ENCODE data around the gene TMEM250.

Gene TMEM250

DNA sequence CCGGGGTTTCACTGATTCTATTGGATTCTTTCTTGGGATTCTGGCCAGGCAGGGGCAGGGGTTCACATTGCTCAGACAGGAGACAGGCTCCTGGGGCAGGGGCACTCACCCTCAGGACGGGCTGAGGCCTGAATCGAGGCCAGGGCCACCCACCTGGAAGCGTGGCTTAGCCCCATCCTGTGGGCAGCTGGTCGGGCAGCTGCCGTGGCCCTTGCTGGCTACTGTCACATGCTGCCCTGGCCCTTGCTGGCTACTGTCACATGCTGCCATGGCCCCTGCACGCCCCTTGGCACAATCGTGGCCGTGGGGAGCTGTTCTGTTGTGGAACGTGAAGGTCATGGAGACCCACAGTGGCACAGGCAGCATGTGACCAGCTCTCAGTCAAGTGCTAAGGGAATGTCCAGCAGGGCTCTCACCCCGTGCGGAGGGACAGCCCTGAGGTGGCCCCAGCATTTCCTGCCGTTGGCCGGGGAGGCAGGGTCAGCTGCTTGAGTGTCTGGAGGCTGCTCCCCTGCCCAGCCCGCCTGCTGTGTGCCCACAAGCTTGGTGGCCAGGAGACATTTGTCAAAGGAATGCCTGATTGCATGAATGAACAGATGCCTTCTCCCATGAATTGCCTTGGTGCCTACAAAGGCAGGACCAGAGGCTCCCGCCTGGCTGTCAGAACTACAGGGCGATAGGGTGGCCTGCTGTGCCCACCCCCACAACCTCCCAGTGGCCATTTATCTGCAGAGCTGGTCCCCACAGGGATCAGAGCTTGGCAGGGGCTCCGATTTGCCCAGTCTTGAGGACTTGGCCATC is 16.9 kb upstream of the TMEM250 start:
- peak; percentile 94 for TF ChIP-seq EP300 (IDR thresholded peaks at IDR 0.05; ENCODE audit: borderline replicate concordance)
- peak; percentile 67 for TF ChIP-seq EGR1 (IDR thresholded peaks at IDR 0.05)
- TF ChIP-seq CREB1 (IDR thresholded peaks at IDR 0.05; ENCODE audit: low read depth): no peak
- TF ChIP-seq YY1 (IDR thresholded peaks at IDR 0.05; ENCODE audit: low read depth): peak; percentile 46; the same call in 1 of the 2 replicates
- peak; percentile 71 for TF ChIP-seq TEAD4 (IDR thresholded peaks at IDR 0.05)
- TF ChIP-seq, protein P1, sequence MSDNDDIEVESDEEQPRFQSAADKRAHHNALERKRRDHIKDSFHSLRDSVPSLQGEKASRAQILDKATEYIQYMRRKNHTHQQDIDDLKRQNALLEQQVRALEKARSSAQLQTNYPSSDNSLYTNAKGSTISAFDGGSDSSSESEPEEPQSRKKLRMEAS (IDR thresholded peaks at IDR 0.05): peak; percentile 83
- TF ChIP-seq, protein P2, sequence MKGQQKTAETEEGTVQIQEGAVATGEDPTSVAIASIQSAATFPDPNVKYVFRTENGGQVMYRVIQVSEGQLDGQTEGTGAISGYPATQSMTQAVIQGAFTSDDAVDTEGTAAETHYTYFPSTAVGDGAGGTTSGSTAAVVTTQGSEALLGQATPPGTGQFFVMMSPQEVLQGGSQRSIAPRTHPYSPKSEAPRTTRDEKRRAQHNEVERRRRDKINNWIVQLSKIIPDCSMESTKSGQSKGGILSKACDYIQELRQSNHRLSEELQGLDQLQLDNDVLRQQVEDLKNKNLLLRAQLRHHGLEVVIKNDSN (IDR thresholded peaks at IDR 0.05): peak; percentile 86
- TF ChIP-seq ZBTB7A (IDR thresholded peaks at IDR 0.05; ENCODE audit: low read depth): 0 out of 2 replicates have a peak, but pooled peaks have one; percentile 8
- peak; percentile 72 for TF ChIP-seq FOXM1 (IDR thresholded peaks at IDR 0.05; ENCODE audit: borderline replicate concordance, low read depth)
- TF ChIP-seq RAD21 (IDR thresholded peaks at IDR 0.05; ENCODE audit: low read depth): peak; percentile 33; the same call in 1 of the 2 replicates
- TF ChIP-seq NFIC (IDR thresholded peaks at IDR 0.05): peak; percentile 88
- no peak for TF ChIP-seq CEBPB (IDR thresholded peaks at IDR 0.05)
- no peak for TF ChIP-seq REST (IDR thresholded peaks at IDR 0.05; ENCODE audit: low read depth)
- peak; percentile 98 for TF ChIP-seq TCF12 (IDR thresholded peaks at IDR 0.05; ENCODE audit: low read depth)
- no peak for TF ChIP-seq TAF1 (IDR thresholded peaks at IDR 0.05; ENCODE audit: low read depth)

GRCh38 chr9:136133959-136134484 is 15.3 kb upstream of the TMEM250 start:
- no peak for TF ChIP-seq FOXM1 (IDR thresholded peaks at IDR 0.05; ENCODE audit: borderline replicate concordance, low read depth)
- TF ChIP-seq EGR1 (IDR thresholded peaks at IDR 0.05): no peak
- no peak for TF ChIP-seq CREB1 (IDR thresholded peaks at IDR 0.05; ENCODE audit: low read depth)
- no peak for TF ChIP-seq TEAD4 (IDR thresholded peaks at IDR 0.05)
- TF ChIP-seq, protein P1 (IDR thresholded peaks at IDR 0.05): no peak
- no peak for TF ChIP-seq TCF12 (IDR thresholded peaks at IDR 0.05; ENCODE audit: low read depth)
- TF ChIP-seq YY1 (IDR thresholded peaks at IDR 0.05; ENCODE audit: low read depth): no peak
- TF ChIP-seq TAF1 (IDR thresholded peaks at IDR 0.05; ENCODE audit: low read depth): no peak
- no peak for TF ChIP-seq NFIC (IDR thresholded peaks at IDR 0.05)
- TF ChIP-seq EP300 (IDR thresholded peaks at IDR 0.05; ENCODE audit: borderline replicate concordance): no peak
- TF ChIP-seq REST (IDR thresholded peaks at IDR 0.05; ENCODE audit: low read depth): no peak
- no peak for TF ChIP-seq ZBTB7A (IDR thresholded peaks at IDR 0.05; ENCODE audit: low read depth)
- no peak for TF ChIP-seq RAD21 (IDR thresholded peaks at IDR 0.05; ENCODE audit: low read depth)
- TF ChIP-seq CEBPB (IDR thresholded peaks at IDR 0.05): no peak
- TF ChIP-seq, protein P2 (IDR thresholded peaks at IDR 0.05): no peak

DNA sequence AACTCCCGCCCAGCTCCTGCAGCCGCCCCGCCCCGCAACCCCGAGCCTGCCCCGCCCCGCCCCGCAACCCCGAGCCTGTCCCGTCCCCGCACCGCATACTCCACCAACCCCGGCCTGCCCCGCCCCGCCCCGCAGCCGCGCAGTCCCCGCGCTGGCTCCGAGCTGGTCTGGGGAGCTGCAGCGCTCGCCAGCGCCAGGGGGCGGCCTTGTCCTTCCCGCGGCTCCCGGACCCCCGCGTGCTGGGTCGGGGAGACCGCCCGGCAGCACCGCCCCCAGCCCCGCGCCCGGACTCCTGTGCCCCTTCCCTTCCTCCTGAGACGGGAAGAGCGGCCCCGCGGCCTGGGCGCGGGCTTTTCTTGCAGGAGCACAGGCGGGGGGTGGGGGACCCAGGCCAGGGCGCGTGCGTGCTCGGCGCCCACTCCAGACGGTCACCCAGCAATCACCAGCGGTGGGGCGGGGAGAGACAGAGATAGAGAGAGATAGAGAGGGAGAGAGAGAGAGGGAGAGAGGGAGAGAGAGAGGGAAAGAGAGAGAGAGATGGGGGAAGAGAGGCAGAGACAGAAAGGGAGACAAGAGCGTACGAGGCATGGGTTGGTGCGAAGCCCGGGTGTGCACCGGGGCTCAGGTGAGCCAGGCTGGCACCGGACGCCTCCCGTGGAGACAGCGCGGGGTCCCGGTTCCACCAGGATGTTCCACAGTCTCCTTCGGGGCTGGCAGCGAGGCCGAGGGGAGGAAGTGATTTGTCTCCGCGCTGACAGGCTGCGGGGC is 14.7 kb upstream of the TMEM250 start:
- TF ChIP-seq RAD21 (IDR thresholded peaks at IDR 0.05; ENCODE audit: low read depth) (peak; percentile 54; the same call in 1 of the 2 replicates), ZBTB7A (IDR thresholded peaks at IDR 0.05; ENCODE audit: low read depth) (peak; percentile 48; the same call in 1 of the 2 replicates), CEBPB (IDR thresholded peaks at IDR 0.05) (no peak)

- TF ChIP-seq TCF12 (IDR thresholded peaks at IDR 0.05; ENCODE audit: low read depth): no peak
- no peak for TF ChIP-seq YY1 (IDR thresholded peaks at IDR 0.05; ENCODE audit: low read depth)
These were observed 13.9 kb upstream of the TMEM250 start for GRCh38 chr9:136132512-136133050.
